HG03565 (cell line): ENCODE data around the gene SP5.
"Not testable (repeated sequence)": the region's sequence is repeated elsewhere in the genome, so short reads cannot be mapped to it uniquely, and the experiment has no call there.

Source experiments
- ATAC-seq: cut with Tn5 transposase; IDR thresholded peaks from one replicate; pipeline ENCODE4 v1.9.1; 2021; ENCODE audit warnings: mild to moderate bottlenecking, moderate library complexity; ENCODE audit not compliant: unreplicated experiment

SP5 gene

GRCh38 chr2:170737406-170737805 is 22.3 kb downstream of the SP5 start:
- no peak for ATAC-seq

- ATAC-seq: no peak
These were observed 22.7 kb downstream of the SP5 start for GRCh38 chr2:170737821-170738220.

GRCh38 chr2:170739048-170739447 is 23.9 kb downstream of the SP5 start:
- ATAC-seq: no peak

- ATAC-seq: no peak
These were observed 24.4 kb downstream of the SP5 start for GRCh38 chr2:170739507-170740046.

GRCh38 chr2:170740660-170741059 is 25.5 kb downstream of the SP5 start:
- ATAC-seq: no peak

- no peak for ATAC-seq
These were observed 26.9 kb downstream of the SP5 start for GRCh38 chr2:170742000-170742399.

- ATAC-seq: no peak
These were observed 27.9 kb downstream of the SP5 start for GRCh38 chr2:170742896-170743529.

GRCh38 chr2:170743530-170744239 is 28.5 kb downstream of the SP5 start:
- ATAC-seq: no peak

- ATAC-seq: no peak
These were observed 29.3 kb downstream of the SP5 start for GRCh38 chr2:170744248-170745002.

- ATAC-seq: no peak
These were observed 30.2 kb downstream of the SP5 start for GRCh38 chr2:170745305-170745704.

- ATAC-seq: no peak
These were observed 32.8 kb downstream of the SP5 start for GRCh38 chr2:170747921-170748320.

- not testable (repeated sequence) for ATAC-seq
These were observed 36.4 kb downstream of the SP5 start for GRCh38 chr2:170751555-170751954.

- ATAC-seq: no peak
These were observed 46.4 kb downstream of the SP5 start for GRCh38 chr2:170761572-170761971.

GRCh38 chr2:170762760-170763159 is 47.6 kb downstream of the SP5 start:
- ATAC-seq: no peak

- no peak for ATAC-seq
These were observed 48.1 kb downstream of the SP5 start for GRCh38 chr2:170763232-170763631.

- ATAC-seq: no peak
These were observed 49.7 kb downstream of the SP5 start for GRCh38 chr2:170764880-170765261.

GRCh38 chr2:170766693-170767092 is 51.6 kb downstream of the SP5 start:
- ATAC-seq: no peak
